Keratinocyte (primary cell): Measurements from ENCODE around the gene NF1. TPM values are rescaled to one million over a fixed set of nuclear protein-coding genes. Genes with fewer than 3 reads are reported as not detected.

ENCODE experiments used
- DNase-seq: peaks from one replicate; pipeline ENCODE4 v3.0.0-alpha.2; 2011; ENCODE audit warnings: low read depth, missing footprints, low spot score
- FAIRE-seq: peaks from 2 replicates; lab custom pipeline; 2011; peaks lifted over from hg19 to GRCh38; lab: Jason Lieb, UNC
- H2AFZ ChIP-seq: 2 replicates; pipeline ENCODE4 v1.6.0; 2012; ENCODE audit warnings: low read length, control low read depth, inconsistent platforms; ENCODE audit not compliant: control insufficient read depth
- H3K27ac ChIP-seq: 2 replicates; pipeline ENCODE4 v1.5.1; 2011; ENCODE audit warnings: low read length; ENCODE audit not compliant: control insufficient read depth, insufficient read depth
- H3K27me3 ChIP-seq: 3 replicates; pipeline ENCODE4 v1.6.0; 2011; ENCODE audit warnings: low read length; ENCODE audit not compliant: control insufficient read depth, insufficient read depth; ENCODE audit errors: extremely low read depth
- H3K36me3 ChIP-seq, 2 experiments: 2 replicates in 1 of 2; 3 replicates in 1 of 2; pipeline ENCODE4 v1.5.1; 2011; ENCODE audit warnings: low read length in 2 of 2, mild to moderate bottlenecking in 1 of 2; ENCODE audit not compliant: control insufficient read depth in 2 of 2, insufficient read depth in 2 of 2; ENCODE audit errors: extremely low read depth in 1 of 2
- H3K4me1 ChIP-seq: 3 replicates; pipeline ENCODE4 v1.5.1; 2011; ENCODE audit warnings: low read length; ENCODE audit not compliant: control insufficient read depth, insufficient read depth; ENCODE audit errors: extremely low read depth
- H3K4me2 ChIP-seq: 3 replicates; pipeline ENCODE4 v1.6.0; 2011; ENCODE audit warnings: low read depth, low read length; ENCODE audit not compliant: control insufficient read depth, insufficient read depth; ENCODE audit errors: extremely low read depth
- H3K4me3 ChIP-seq, 3 experiments: fragments of 200-600 bp in 1 of 3; sonication (generic) in 1 of 3; 2 replicates in 2 of 3; 3 replicates in 1 of 3; pipeline ENCODE4 v1.5.1; 2011 to 2016; ENCODE audit warnings: low read length in 3 of 3, mild to moderate bottlenecking in 3 of 3, control low read depth in 2 of 3, inconsistent platforms in 1 of 3, low read depth in 1 of 3, mixed read lengths in 1 of 3, mixed run types in 1 of 3, moderate library complexity in 1 of 3; ENCODE audit not compliant: control insufficient read depth in 2 of 3, insufficient read depth in 2 of 3; ENCODE audit errors: extremely low read depth in 1 of 3
- H3K79me2 ChIP-seq: 2 replicates; pipeline ENCODE4 v1.6.0; 2012; ENCODE audit warnings: low read length; ENCODE audit not compliant: control insufficient read depth, insufficient read depth
- H3K9ac ChIP-seq: 3 replicates; pipeline ENCODE4 v1.6.0; 2011; ENCODE audit warnings: low read length; ENCODE audit not compliant: control insufficient read depth, insufficient read depth; ENCODE audit errors: extremely low read depth
- H3K9me1 ChIP-seq: 3 replicates; pipeline ENCODE4 v1.6.0; 2011; ENCODE audit warnings: low read length; ENCODE audit not compliant: control insufficient read depth, insufficient read depth; ENCODE audit errors: extremely low read depth
- H3K9me3 ChIP-seq: 2 replicates; pipeline ENCODE4 v1.5.1; 2012; ENCODE audit warnings: low read depth, low read length; ENCODE audit not compliant: control insufficient read depth
- H4K20me1 ChIP-seq: 3 replicates; pipeline ENCODE4 v1.6.0; 2011; ENCODE audit warnings: low read length; ENCODE audit not compliant: control insufficient read depth, insufficient read depth; ENCODE audit errors: extremely low read depth
- EZH2 ChIP-seq: IDR thresholded peaks from one replicate; pipeline ENCODE4 v1.6.1; 2012; ENCODE audit warnings: inconsistent platforms, mild to moderate bottlenecking, low read length, moderate library complexity
- dilution Hi-C: fragments of 300-500 bp; cut with MboI; formaldehyde crosslinking; loops from one replicate; pipeline ENCODE4 v1.7.0; 2020; ENCODE audit warnings: low sequenced_read_pairs; ENCODE audit not compliant: extremely low pct_ligation_motif_present
- polyA plus RNA-seq, 5 experiments: library from polyadenylated mRNA; depleted of rRNA in 3 of 5; stranded (reverse) in 3 of 5; stranded (forward) in 1 of 5; unstranded in 1 of 5; fragments of >200 nt; gene quantifications; 1 replicate in 1 of 5; 2 replicates in 3 of 5; 3 replicates in 1 of 5; pipeline versions ENCODE4 v1.2.1 to v1.2.3, GENCODE V29; 2011 to 2012; ENCODE audit warnings: missing spikeins in 2 of 5, low read depth in 1 of 5, low replicate concordance in 1 of 5
- TF ChIP-seq, protein P1 (sequence below), 3 experiments: IDR thresholded peaks in 1 of 3; conservative IDR thresholded peaks in 1 of 3; optimal IDR thresholded peaks in 1 of 3; 2 replicates in 2 of 3; 3 replicates in 1 of 3; pipeline versions ENCODE3 to v1.5.1; 2011; ENCODE audit warnings: low read length in 3 of 3, mild to moderate bottlenecking in 3 of 3, moderate library complexity in 2 of 3, control low read depth in 1 of 3, inconsistent platforms in 1 of 3; ENCODE audit not compliant: insufficient read depth in 2 of 3; ENCODE audit errors: extremely low read depth in 1 of 3

The NF1 gene
- polyA plus RNA-seq, 1 donor (not counting 4 experiments of a cell fraction or from before 2014, with no cell fraction given): 26.7 TPM

DNA sequence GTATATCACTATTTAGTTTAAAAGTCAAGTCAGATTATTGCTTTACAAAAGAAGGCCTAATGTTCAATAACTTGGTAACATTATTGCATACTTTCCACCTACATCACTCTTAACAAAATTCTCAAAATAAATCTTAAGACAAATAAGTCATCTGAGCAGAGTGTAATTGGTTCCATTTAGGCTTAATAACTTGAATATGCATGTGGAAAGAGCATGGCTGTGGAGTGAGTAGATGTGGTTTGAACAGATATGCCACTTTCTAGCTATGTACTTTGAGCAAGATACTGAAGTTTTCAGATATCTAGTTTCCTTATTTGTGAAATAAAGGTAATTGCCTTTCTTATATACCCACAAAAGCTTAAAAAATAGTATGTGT, 233.4 kb downstream of the NF1 start:
- Histone ChIP-seq H3K27ac (no peak overlapping the region), H3K4me2 (no peak overlapping the region), H4K20me1 (no peaks in the 10 kb centered on the region), H3K9me1 (no peaks in the 10 kb centered on the region), H3K9me3 (no peaks in the 10 kb centered on the region), H3K4me1 (peaks cover 32% of the 10 kb centered on the region), H3K9ac (no peak overlapping the region), H3K4me3 (no peak overlapping the region), H2AFZ (no peak overlapping the region), H3K27me3 (no peaks in the 10 kb centered on the region), H3K36me3 (peaks cover 0 to 3% of the 10 kb centered on the region in 2 experiments), H3K79me2 (no peaks in the 10 kb centered on the region)
- DNase-seq (no peak), FAIRE-seq (no peak)
- dilution Hi-C loops: no loop called here
- no peak for TF ChIP-seq EZH2
- TF ChIP-seq, protein P1, sequence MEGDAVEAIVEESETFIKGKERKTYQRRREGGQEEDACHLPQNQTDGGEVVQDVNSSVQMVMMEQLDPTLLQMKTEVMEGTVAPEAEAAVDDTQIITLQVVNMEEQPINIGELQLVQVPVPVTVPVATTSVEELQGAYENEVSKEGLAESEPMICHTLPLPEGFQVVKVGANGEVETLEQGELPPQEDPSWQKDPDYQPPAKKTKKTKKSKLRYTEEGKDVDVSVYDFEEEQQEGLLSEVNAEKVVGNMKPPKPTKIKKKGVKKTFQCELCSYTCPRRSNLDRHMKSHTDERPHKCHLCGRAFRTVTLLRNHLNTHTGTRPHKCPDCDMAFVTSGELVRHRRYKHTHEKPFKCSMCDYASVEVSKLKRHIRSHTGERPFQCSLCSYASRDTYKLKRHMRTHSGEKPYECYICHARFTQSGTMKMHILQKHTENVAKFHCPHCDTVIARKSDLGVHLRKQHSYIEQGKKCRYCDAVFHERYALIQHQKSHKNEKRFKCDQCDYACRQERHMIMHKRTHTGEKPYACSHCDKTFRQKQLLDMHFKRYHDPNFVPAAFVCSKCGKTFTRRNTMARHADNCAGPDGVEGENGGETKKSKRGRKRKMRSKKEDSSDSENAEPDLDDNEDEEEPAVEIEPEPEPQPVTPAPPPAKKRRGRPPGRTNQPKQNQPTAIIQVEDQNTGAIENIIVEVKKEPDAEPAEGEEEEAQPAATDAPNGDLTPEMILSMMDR (optimal IDR thresholded peaks at IDR 0.05 in 1 of 3, IDR thresholded peaks at IDR 0.05 in 1 of 3, conservative IDR thresholded peaks at IDR 0.05 in 1 of 3; ENCODE audit: extremely low read depth in 1 of 3, insufficient read depth in 2 of 3, low read length in 3 of 3): no peak

DNA sequence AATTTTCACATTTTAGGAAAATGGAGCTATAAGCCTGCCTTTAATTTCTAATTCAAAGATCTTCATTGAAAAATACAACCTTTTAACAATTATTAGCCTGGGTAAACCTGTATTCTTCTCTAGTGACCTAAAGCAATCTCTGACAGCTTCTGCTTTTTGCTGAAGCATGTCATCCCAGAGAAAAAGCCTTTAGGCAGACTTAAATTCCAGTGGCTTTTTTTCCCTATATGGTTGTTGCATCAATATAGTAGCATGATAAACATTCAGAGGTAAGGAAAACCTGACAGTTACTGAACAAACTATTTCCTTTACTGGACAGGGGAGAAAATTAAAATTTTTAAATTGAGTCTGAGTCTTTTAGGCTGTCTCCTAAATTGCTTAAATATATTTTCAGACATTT, 234.4 kb downstream of the NF1 start:
- Histone ChIP-seq H4K20me1 (no peaks in the 10 kb centered on the region), H3K79me2 (no peaks in the 10 kb centered on the region), H3K9me3 (no peaks in the 10 kb centered on the region), H3K36me3 (peaks cover 0 to 3% of the 10 kb centered on the region in 2 experiments), H3K4me3 (no peak overlapping the region), H3K4me2 (peak overlapping the region; percentile 2), H3K9me1 (no peaks in the 10 kb centered on the region), H3K9ac (no peak overlapping the region), H3K4me1 (peaks cover 32% of the 10 kb centered on the region), H2AFZ (no peak overlapping the region), H3K27ac (no peak overlapping the region), H3K27me3 (no peaks in the 10 kb centered on the region)
- dilution Hi-C loops: no loop called here
- DNase-seq (no peak), FAIRE-seq (peak; percentile 5)
- TF ChIP-seq EZH2: no peak
- TF ChIP-seq, protein P1 (optimal IDR thresholded peaks at IDR 0.05 in 1 of 3, IDR thresholded peaks at IDR 0.05 in 1 of 3, conservative IDR thresholded peaks at IDR 0.05 in 1 of 3; ENCODE audit: extremely low read depth in 1 of 3, insufficient read depth in 2 of 3, low read length in 3 of 3): no peak
